IPS-18c (cell line): ENCODE data around the gene MAGI2.
A peak's percentile ranks its signal among the peaks of the same experiment; 100 is the strongest.

ENCODE experiments used
- H3K4me3 ChIP-seq: 2 replicates; pipeline ENCODE4 v1.7.0; 2013; ENCODE audit warnings: low read depth, mild to moderate bottlenecking, low read length, moderate library complexity; ENCODE audit not compliant: insufficient read depth
- H3K9me3 ChIP-seq: one replicate; pipeline ENCODE4 v1.6.1; 2013; ENCODE audit warnings: mild to moderate bottlenecking, low read length, moderate library complexity; ENCODE audit not compliant: control insufficient read depth, insufficient read depth

MAGI2 gene

GRCh38 chr7:78039790-78040776 is 1413.4 kb downstream of the MAGI2 start:
- Histone ChIP-seq H3K4me3 (no peak overlapping the region), H3K9me3 (peaks cover 2% of the 10 kb centered on the region)

GRCh38 chr7:78038465-78039080 is 1414.9 kb downstream of the MAGI2 start:
- Histone ChIP-seq H3K4me3 (no peak overlapping the region), H3K9me3 (peaks cover 2% of the 10 kb centered on the region)

GRCh38 chr7:78037603-78038002 is 1415.9 kb downstream of the MAGI2 start:
- no peak overlapping the region for H3K4me3 ChIP-seq
- H3K9me3 ChIP-seq: peaks cover 2% of the 10 kb centered on the region

GRCh38 chr7:78033410-78033809 is 1420.1 kb downstream of the MAGI2 start:
- Histone ChIP-seq H3K9me3 (no peaks in the 10 kb centered on the region), H3K4me3 (no peak overlapping the region)

- Histone ChIP-seq H3K9me3 (no peaks in the 10 kb centered on the region), H3K4me3 (no peak overlapping the region)
Observed at GRCh38 chr7:78026492-78026891, 1427.0 kb downstream of the MAGI2 start.

GRCh38 chr7:78024591-78024990 is 1428.9 kb downstream of the MAGI2 start:
- no peak overlapping the region for H3K4me3 ChIP-seq
- H3K9me3 ChIP-seq: no peaks in the 10 kb centered on the region

GRCh38 chr7:78023191-78023590 is 1430.3 kb downstream of the MAGI2 start:
- Histone ChIP-seq H3K9me3 (no peaks in the 10 kb centered on the region), H3K4me3 (no peak overlapping the region)

GRCh38 chr7:78022165-78022564 is 1431.3 kb downstream of the MAGI2 start:
- H3K9me3 ChIP-seq: no peaks in the 10 kb centered on the region

GRCh38 chr7:78020874-78021249 is 1432.6 kb downstream of the MAGI2 start:
- Histone ChIP-seq H3K4me3 (no peak overlapping the region), H3K9me3 (no peaks in the 10 kb centered on the region)

More at GRCh38 chr7:78022165-78022564, 1431.3 kb downstream of the MAGI2 start:
- H3K4me3 ChIP-seq: no peak overlapping the region

- H3K4me3 ChIP-seq: peak overlapping the region; percentile 58
- H3K9me3 ChIP-seq: no peaks in the 10 kb centered on the region
Observed at GRCh38 chr7:78020136-78020873, 1433.2 kb downstream of the MAGI2 start.

GRCh38 chr7:78019447-78020135 is 1433.9 kb downstream of the MAGI2 start:
- Histone ChIP-seq H3K4me3 (peak overlapping the region; percentile 58; the same call in 1 of the 2 replicates), H3K9me3 (no peaks in the 10 kb centered on the region)

- no peaks in the 10 kb centered on the region for H3K9me3 ChIP-seq
- H3K4me3 ChIP-seq: peak overlapping the region; percentile 45
Observed at GRCh38 chr7:78018641-78019446, 1434.6 kb downstream of the MAGI2 start.

GRCh38 chr7:78017591-78018100 is 1435.8 kb downstream of the MAGI2 start:
- peak overlapping the region; percentile 17; the same call in 1 of the 2 replicates for H3K4me3 ChIP-seq
- no peaks in the 10 kb centered on the region for H3K9me3 ChIP-seq

- Histone ChIP-seq H3K9me3 (no peaks in the 10 kb centered on the region), H3K4me3 (no peak overlapping the region)
Observed at GRCh38 chr7:78015574-78016260, 1437.8 kb downstream of the MAGI2 start.

GRCh38 chr7:78014401-78014800 is 1439.1 kb downstream of the MAGI2 start:
- no peaks in the 10 kb centered on the region for H3K9me3 ChIP-seq

GRCh38 chr7:78013386-78013785 is 1440.1 kb downstream of the MAGI2 start:
- Histone ChIP-seq H3K4me3 (no peak overlapping the region), H3K9me3 (no peaks in the 10 kb centered on the region)

More at GRCh38 chr7:78014401-78014800, 1439.1 kb downstream of the MAGI2 start:
- no peak overlapping the region for H3K4me3 ChIP-seq
